Measurements from ENCODE around the gene NRAP. TPM values are rescaled to one million over a fixed set of nuclear protein-coding genes. Genes with fewer than 3 reads are reported as not detected.

Gene NRAP
- total RNA-seq, 1 donor from 2014 or later, result 0.06 TPM

DNA sequence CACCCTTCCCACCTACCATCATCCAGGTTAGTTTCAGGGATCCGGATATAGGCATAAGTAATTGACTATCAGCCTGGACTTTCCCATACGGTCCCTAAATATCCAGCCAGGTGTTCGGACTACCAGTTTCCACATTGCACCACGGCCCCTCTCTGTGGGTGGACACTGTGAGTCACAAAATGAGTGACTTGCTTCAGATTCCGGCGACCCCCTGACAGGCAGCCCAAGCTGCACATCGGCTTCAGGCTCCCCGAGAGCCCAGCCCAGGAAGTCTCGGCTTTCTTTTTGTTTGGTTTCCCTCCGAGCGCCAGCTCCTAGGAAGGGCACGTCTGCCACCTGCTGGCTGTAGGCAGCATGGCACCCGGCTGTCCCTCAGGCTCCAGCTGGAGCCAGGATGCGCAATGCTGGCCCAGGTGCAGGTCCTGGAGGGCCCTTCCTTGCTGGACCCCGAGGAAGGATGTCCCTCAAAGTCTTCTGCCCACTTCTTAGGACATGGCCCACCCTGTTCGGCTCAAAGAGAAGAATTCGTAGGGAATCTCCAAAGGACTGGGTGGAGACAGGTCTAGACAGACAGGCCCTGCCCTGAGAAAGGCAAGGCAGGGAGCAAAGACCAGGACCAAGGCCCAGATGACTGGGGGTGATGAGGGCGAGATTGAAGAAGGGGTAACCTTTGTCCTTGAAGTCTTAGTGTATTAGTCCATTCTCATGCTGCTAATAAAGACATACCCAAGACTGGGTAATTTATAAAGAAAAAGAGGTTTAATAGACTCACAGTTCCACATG is 100.3 kb downstream of the NRAP start:
- no peaks in the 10 kb centered on the region for H3K36me3 ChIP-seq
- TF ChIP-seq CTCF (IDR thresholded peaks at IDR 0.05), result peak; percentile 99
- no peak overlapping the region for H3K27ac ChIP-seq
- ATAC-seq, result peak; percentile 96
- intact Hi-C loops (cut with DNase I), result no loop called here
- no peaks in the 10 kb centered on the region for H3K27me3 ChIP-seq
- peak; percentile 88 for DNase-seq
- H3K4me1 ChIP-seq, result peaks cover 6% of the 10 kb centered on the region
- peak overlapping the region; percentile 46 for H3K4me3 ChIP-seq
- no peaks in the 10 kb centered on the region for H3K9me3 ChIP-seq

GRCh38 chr10:113562704-113563103 is 101.1 kb downstream of the NRAP start:
- intact Hi-C loops (cut with DNase I), result no loop called here
- Histone ChIP-seq H3K9me3 (no peaks in the 10 kb centered on the region), H3K27ac (no peak overlapping the region), H3K36me3 (no peaks in the 10 kb centered on the region), H3K27me3 (no peaks in the 10 kb centered on the region), H3K4me3 (no peak overlapping the region), H3K4me1 (peaks cover 9% of the 10 kb centered on the region)
- ATAC-seq (no peak), DNase-seq (no peak)
- TF ChIP-seq CTCF (IDR thresholded peaks at IDR 0.05), result no peak

DNA sequence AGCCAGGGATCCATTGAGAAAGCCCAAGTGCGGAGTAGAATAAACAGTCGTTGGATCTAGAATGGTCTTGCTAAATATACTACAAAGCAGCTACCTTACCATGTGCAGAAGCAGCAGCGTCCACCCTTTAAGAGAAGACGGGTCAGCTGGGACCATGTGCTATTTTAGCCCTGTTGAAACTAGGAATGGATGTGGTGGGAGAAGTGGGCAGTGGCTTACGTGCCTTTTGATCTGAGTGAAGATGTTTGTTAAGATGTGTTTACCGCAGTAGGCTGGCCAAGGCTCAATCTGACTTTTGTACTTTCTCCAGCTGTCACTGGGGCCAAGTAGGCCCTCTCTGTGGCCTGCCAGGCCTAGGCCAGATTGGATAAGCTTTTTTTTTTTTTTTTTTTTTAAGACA is 101.8 kb downstream of the NRAP start:
- intact Hi-C loops (cut with DNase I), result no loop called here
- no peaks in the 10 kb centered on the region for H3K27me3 ChIP-seq
- peaks cover 14% of the 10 kb centered on the region for H3K4me1 ChIP-seq
- no peak for DNase-seq
- no peak for ATAC-seq
- no peaks in the 10 kb centered on the region for H3K36me3 ChIP-seq
- no peak overlapping the region for H3K4me3 ChIP-seq
- H3K9me3 ChIP-seq, result no peaks in the 10 kb centered on the region
- H3K27ac ChIP-seq, result no peak overlapping the region
- no peak for TF ChIP-seq CTCF (IDR thresholded peaks at IDR 0.05)

DNA sequence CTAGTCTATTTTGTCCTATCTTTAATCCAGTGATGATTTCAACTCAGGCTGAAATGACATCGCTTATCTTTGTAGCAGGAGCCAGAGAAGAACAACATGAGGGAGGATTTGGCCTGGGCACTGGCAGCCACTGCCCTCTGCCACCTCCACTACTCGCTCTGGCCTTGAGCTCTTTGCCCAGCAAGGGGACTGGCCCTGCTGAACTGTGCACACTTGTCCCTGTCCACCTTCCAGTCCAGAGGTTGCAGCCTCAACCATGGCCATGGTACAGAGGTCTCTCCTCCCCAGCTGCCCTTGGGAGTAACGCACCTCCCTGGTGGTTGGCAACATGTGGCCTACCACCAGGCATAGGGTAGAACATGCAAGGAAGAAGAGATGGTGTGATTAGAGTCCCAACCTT is 102.6 kb downstream of the NRAP start:
- Histone ChIP-seq H3K27me3 (no peaks in the 10 kb centered on the region), H3K9me3 (no peaks in the 10 kb centered on the region), H3K4me3 (no peak overlapping the region), H3K4me1 (peaks cover 18% of the 10 kb centered on the region), H3K27ac (no peak overlapping the region), H3K36me3 (no peaks in the 10 kb centered on the region)
- no peak for TF ChIP-seq CTCF (IDR thresholded peaks at IDR 0.05)
- no peak for DNase-seq
- intact Hi-C loops (cut with DNase I), result no loop called here
- no peak for ATAC-seq

- no peaks in the 10 kb centered on the region for H3K27me3 ChIP-seq
- peak; percentile 5 for ATAC-seq
- no peak for TF ChIP-seq CTCF (IDR thresholded peaks at IDR 0.05)
Observed at GRCh38 chr10:113560071-113560470, 103.8 kb downstream of the NRAP start.

More at GRCh38 chr10:113560071-113560470, 103.8 kb downstream of the NRAP start:
- Histone ChIP-seq H3K9me3 (no peaks in the 10 kb centered on the region), H3K4me1 (peaks cover 18% of the 10 kb centered on the region), H3K36me3 (no peaks in the 10 kb centered on the region), H3K27ac (no peak overlapping the region), H3K4me3 (no peak overlapping the region)
- intact Hi-C loops (cut with DNase I), result no loop called here
- DNase-seq, result no peak

All from upper lobe of right lung (tissue), 1 donor.